ENCODE results near the gene NRG2.

NRG2 gene

DNA sequence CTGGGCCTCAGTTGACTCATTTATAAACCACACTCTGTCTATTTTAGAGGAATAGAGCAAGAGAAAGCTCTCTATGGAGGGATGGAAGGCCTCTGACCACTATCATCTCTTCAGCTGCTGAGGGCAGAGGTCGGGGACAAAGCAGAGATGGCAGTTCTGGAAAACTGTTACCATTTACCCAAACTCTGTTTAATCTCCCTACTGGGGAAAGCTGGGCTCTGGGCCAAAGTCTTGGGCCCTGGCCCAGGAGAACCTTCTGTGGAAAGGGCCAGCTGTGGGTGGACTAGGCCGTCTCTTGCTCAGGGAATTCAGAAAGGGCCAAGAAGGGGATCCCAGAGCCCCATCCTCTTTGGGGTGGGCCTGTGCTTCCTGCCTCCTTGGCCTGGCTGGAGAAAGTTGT lies 147.5 kb downstream of the NRG2 start:
- TF ChIP-seq, protein P1, sequence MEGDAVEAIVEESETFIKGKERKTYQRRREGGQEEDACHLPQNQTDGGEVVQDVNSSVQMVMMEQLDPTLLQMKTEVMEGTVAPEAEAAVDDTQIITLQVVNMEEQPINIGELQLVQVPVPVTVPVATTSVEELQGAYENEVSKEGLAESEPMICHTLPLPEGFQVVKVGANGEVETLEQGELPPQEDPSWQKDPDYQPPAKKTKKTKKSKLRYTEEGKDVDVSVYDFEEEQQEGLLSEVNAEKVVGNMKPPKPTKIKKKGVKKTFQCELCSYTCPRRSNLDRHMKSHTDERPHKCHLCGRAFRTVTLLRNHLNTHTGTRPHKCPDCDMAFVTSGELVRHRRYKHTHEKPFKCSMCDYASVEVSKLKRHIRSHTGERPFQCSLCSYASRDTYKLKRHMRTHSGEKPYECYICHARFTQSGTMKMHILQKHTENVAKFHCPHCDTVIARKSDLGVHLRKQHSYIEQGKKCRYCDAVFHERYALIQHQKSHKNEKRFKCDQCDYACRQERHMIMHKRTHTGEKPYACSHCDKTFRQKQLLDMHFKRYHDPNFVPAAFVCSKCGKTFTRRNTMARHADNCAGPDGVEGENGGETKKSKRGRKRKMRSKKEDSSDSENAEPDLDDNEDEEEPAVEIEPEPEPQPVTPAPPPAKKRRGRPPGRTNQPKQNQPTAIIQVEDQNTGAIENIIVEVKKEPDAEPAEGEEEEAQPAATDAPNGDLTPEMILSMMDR (IDR thresholded peaks at IDR 0.05; ENCODE audit: low read depth, low read length): no peak
- no peak overlapping the region for H3K4me3 ChIP-seq (replicated peaks in 1 of 2; ENCODE audit: low read depth in 2 of 2, low read length in 2 of 2)
- peak in 1 of 2 donors; percentile 15 for DNase-seq (ENCODE audit: low read depth in 2 of 2)

DNA sequence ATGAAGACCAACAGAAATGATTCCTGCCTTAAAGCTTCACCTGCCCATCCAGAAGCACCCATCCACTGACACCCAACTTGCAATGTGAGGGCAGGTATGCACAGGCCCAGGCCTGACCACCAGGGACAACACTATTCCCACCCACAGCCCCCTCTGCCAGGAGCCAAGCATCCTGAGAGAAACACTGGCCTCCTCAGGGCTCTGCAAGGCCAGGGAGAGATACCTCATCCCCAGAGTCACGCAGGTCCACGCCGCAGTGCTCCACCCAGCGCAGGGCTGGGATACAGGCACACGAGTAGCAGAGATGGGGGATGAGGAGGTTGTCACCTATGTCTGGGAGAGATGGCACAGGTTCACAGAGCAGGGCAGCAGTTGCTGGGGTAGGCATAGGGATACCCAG lies 148.1 kb downstream of the NRG2 start:
- DNase-seq (ENCODE audit: low read depth in 2 of 2): no peak
- TF ChIP-seq, protein P1 (IDR thresholded peaks at IDR 0.05; ENCODE audit: low read depth, low read length): no peak
- no peak overlapping the region for H3K4me3 ChIP-seq (replicated peaks in 1 of 2; ENCODE audit: low read depth in 2 of 2, low read length in 2 of 2)

DNA sequence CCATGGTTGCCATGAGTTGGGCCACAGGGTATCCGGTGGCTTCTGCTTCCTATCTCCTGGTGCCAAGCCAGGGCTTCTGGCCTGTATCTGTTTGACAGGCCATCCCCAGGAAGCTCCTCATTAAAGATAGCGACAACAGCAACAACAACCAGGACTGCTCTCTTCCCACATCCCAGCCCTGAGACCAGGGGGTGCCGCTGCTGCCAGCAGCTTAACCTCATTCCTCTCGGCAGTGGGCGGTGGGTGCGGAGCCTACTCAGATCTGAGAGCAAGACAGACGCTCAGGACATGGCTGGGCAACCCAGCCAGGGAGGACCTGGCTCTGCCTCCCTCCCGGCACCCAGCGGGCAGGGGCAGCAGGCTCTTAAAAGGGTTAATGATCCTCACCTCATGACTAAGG lies 149.2 kb downstream of the NRG2 start:
- TF ChIP-seq, protein P1 (IDR thresholded peaks at IDR 0.05; ENCODE audit: low read depth, low read length): no peak
- DNase-seq (ENCODE audit: low read depth in 2 of 2): no peak
- no peak overlapping the region for H3K4me3 ChIP-seq (replicated peaks in 1 of 2; ENCODE audit: low read depth in 2 of 2, low read length in 2 of 2)

DNA sequence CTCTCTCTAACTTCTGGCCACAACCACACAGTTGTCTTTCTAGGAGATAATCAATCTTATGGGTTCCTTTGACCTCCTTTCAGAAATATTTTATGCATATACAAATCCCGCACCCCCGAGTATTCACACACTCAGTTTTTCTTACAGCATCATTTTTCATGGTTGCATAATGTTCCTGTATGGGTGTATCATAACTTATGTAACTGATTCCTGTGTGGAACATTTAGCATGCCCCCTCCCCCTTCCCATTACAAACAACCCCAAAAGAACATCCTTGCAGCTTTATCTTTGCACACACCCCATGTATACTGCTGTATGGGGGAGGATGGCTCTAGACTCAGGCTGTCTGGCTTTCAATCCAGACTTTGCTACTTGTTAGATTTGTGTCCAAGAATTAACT lies 153.7 kb downstream of the NRG2 start:
- no peak overlapping the region for H3K4me3 ChIP-seq (replicated peaks in 1 of 2; ENCODE audit: low read depth in 2 of 2, low read length in 2 of 2)
- TF ChIP-seq, protein P1 (IDR thresholded peaks at IDR 0.05; ENCODE audit: low read depth, low read length): no peak
- no peak for DNase-seq (ENCODE audit: low read depth in 2 of 2)

DNA sequence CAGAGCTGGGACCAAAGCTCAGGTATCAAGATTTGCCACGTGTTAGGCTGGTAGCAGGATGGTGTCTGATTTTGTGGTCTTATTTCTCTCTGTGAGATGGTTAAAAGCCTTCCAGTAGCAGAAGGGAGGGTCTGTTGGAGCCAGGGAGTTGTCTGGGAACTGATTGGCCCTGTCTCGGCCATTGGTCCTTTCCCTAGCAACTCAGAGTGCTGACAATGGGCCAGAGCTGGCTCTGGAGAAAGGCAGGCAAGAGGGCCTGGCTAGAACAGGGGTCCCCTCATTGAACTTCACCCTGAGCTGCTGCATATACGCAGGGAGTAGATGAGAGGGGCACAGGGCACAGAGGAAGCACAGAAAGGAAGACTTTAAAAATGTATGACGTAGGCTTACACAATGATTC lies 154.7 kb downstream of the NRG2 start:
- no peak for DNase-seq (ENCODE audit: low read depth in 2 of 2)
- H3K4me3 ChIP-seq (replicated peaks in 1 of 2; ENCODE audit: low read depth in 2 of 2, low read length in 2 of 2): no peak overlapping the region
- TF ChIP-seq, protein P1 (IDR thresholded peaks at IDR 0.05; ENCODE audit: low read depth, low read length): no peak

DNA sequence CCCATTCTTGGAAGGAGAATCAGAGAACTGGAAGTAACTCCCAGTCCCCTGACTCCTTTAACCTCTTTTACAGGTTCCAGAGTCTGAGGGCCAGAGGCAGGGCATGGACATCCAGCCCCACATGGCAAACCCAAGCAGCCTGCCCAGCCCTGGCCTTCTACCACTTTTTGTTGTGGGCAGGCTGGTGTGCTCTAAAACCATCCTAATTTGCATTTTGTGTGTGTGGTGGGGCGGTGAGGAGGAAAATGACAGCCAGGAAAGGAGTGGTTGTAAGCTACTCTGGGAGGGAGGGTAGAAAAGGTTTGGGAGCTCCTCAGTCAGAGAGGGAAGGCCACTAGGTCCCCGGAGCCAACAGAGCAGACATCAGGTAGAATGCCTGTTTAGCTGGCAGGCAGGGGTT lies 156.9 kb downstream of the NRG2 start:
- H3K4me3 ChIP-seq (replicated peaks in 1 of 2; ENCODE audit: low read depth in 2 of 2, low read length in 2 of 2): no peak overlapping the region
- DNase-seq (ENCODE audit: low read depth in 2 of 2): no peak
- TF ChIP-seq, protein P1 (IDR thresholded peaks at IDR 0.05; ENCODE audit: low read depth, low read length): no peak

DNA sequence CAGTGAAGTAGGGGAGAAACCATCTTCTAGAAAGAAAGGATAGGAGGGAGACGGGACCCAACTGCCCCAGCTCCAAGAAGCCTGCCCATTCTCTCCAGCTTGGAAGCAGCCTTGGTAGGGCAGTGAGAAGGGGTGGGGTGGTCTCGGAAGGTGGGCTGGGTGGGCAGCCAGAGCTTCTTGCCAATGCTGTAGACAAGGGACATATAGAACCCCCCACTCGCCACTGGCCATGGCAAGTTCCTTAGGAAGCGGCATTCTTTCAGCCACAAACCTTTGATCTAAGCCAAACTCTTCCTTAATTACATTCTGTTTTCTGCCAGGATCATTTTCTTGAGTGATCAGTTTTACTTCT lies 157.3 kb downstream of the NRG2 start:
- H3K4me3 ChIP-seq (replicated peaks in 1 of 2; ENCODE audit: low read depth in 2 of 2, low read length in 2 of 2): no peak overlapping the region
- TF ChIP-seq, protein P1 (IDR thresholded peaks at IDR 0.05; ENCODE audit: low read depth, low read length): no peak
- DNase-seq (ENCODE audit: low read depth in 2 of 2): no peak
